IMR-90 (cell line): ENCODE results near the gene TACR2. TPM values are rescaled to one million over a fixed set of nuclear protein-coding genes. Genes with fewer than 3 reads are reported as not detected.

Experiments used
- ATAC-seq: fragments of 200-7000 bp; cut with Tn5 transposase; 2 replicates; pipeline ENCODE4 v1.9.1; 2020; ENCODE audit warnings: low read depth, mild to moderate bottlenecking, moderate library complexity
- BruUV-seq: library from RNA; stranded (reverse); fragments of 400-500 nt; replicated peaks from 2 replicates; lab custom pipeline; 2021; lab: Mats Ljungman, UMichigan
- CTCF ChIA-PET: fragments of 300-600 bp; formaldehyde crosslinking; extraction: SDS; loops from one replicate; lab custom pipeline; 2021; ENCODE audit warnings: antibody characterized with exemption; lab: Yijun Ruan, JAX
- POLR2A ChIA-PET: fragments of 300-600 bp; sonication (Branson Sonifier 250); formaldehyde crosslinking; loops from one replicate; lab custom pipeline; 2022; ENCODE audit warnings: antibody characterized with exemption; ENCODE audit not compliant: unreplicated experiment; lab: Charles Lee
- DNase-seq: peaks from one replicate; pipeline ENCODE4 v3.0.0; 2013
- H2AFZ ChIP-seq: replicated peaks from 2 replicates; pipeline ENCODE3; 2013; ENCODE audit warnings: low read length, mild to moderate bottlenecking; ENCODE audit not compliant: poor library complexity
- H2AK5ac ChIP-seq: 2 replicates; pipeline ENCODE4 v1.6.1; 2013; ENCODE audit warnings: low read depth, low read length, inconsistent platforms
- H2AK9ac ChIP-seq: replicated peaks from 2 replicates; pipeline ENCODE3; 2013; ENCODE audit warnings: mild to moderate bottlenecking, low read depth, low read length, moderate library complexity; ENCODE audit not compliant: poor library complexity
- H2BK120ac ChIP-seq: 2 replicates; pipeline ENCODE4 v1.6.1; 2013; ENCODE audit warnings: low read depth, low read length, inconsistent platforms
- H2BK15ac ChIP-seq: 3 replicates; pipeline ENCODE4 v1.6.1; 2013; ENCODE audit warnings: low read depth, low read length, inconsistent platforms
- H2BK20ac ChIP-seq: 2 replicates; pipeline ENCODE4 v1.6.1; 2013; ENCODE audit warnings: low read depth, mild to moderate bottlenecking, inconsistent platforms, low read length, moderate library complexity
- H2BK5ac ChIP-seq: 2 replicates; pipeline ENCODE4 v1.6.1; 2013; ENCODE audit warnings: mild to moderate bottlenecking, low read depth, low read length, inconsistent platforms; ENCODE audit not compliant: poor library complexity, severe bottlenecking
- H3K14ac ChIP-seq: replicated peaks from 2 replicates; pipeline ENCODE4 v1.6.1; 2013; ENCODE audit warnings: low read depth, low read length, inconsistent platforms
- H3K18ac ChIP-seq: 2 replicates; pipeline ENCODE4 v1.6.1; 2013; ENCODE audit warnings: low read depth, low read length, control low read depth
- H3K23ac ChIP-seq: 2 replicates; pipeline ENCODE4 v1.6.1; 2013; ENCODE audit warnings: low read depth, low read length, inconsistent platforms
- H3K27ac ChIP-seq: 2 replicates; pipeline ENCODE4 v1.5.1; 2013; ENCODE audit warnings: mild to moderate bottlenecking, control low read depth, low read length; ENCODE audit not compliant: insufficient read depth
- H3K27me3 ChIP-seq: 2 replicates; pipeline ENCODE4 v1.6.1; 2013; ENCODE audit warnings: low read length; ENCODE audit not compliant: control insufficient read depth, insufficient read depth
- H3K36me3 ChIP-seq: 2 replicates; pipeline ENCODE4 v1.6.1; 2013; ENCODE audit warnings: low read length, mixed read lengths; ENCODE audit not compliant: control insufficient read depth, insufficient read depth
- H3K4ac ChIP-seq: 2 replicates; pipeline ENCODE4 v1.6.1; 2013; ENCODE audit warnings: low read depth, low read length, inconsistent platforms
- H3K4me1 ChIP-seq: 2 replicates; pipeline ENCODE4 v1.6.1; 2013; ENCODE audit warnings: low read length, mixed read lengths; ENCODE audit not compliant: control insufficient read depth, insufficient read depth
- H3K4me2 ChIP-seq: 2 replicates; pipeline ENCODE4 v1.6.1; 2013; ENCODE audit warnings: low read depth, mild to moderate bottlenecking, control low read depth, low read length, moderate library complexity
- H3K4me3 ChIP-seq: 2 replicates; pipeline ENCODE4 v1.5.1; 2013; ENCODE audit warnings: low read depth, mild to moderate bottlenecking, control low read depth, low read length, moderate library complexity; ENCODE audit not compliant: insufficient read depth
- H3K56ac ChIP-seq: 2 replicates; pipeline ENCODE4 v1.6.1; 2013; ENCODE audit warnings: low read length, inconsistent platforms; ENCODE audit not compliant: insufficient read depth; ENCODE audit errors: extremely low read depth
- H3K79me1 ChIP-seq, 2 experiments: 2 replicates each; pipeline ENCODE4 v1.6.1; 2013; ENCODE audit warnings: low read length in 2 of 2, inconsistent platforms in 1 of 2, low read depth in 1 of 2
- H3K9ac ChIP-seq: 2 replicates; pipeline ENCODE4 v1.6.1; 2013; ENCODE audit warnings: low read depth, low read length, control low read depth
- H3K9me1 ChIP-seq: 2 replicates; pipeline ENCODE4 v1.6.1; 2013; ENCODE audit warnings: low read length, inconsistent platforms; ENCODE audit not compliant: insufficient read depth
- H3K9me3 ChIP-seq: 2 replicates; pipeline ENCODE4 v1.6.1; 2013; ENCODE audit warnings: low read length; ENCODE audit not compliant: control insufficient read depth, insufficient read depth
- H4K20me1 ChIP-seq: 2 replicates; pipeline ENCODE4 v1.6.1; 2013; ENCODE audit warnings: low read length, inconsistent platforms; ENCODE audit not compliant: insufficient read depth
- H4K5ac ChIP-seq: 2 replicates; pipeline ENCODE4 v1.6.1; 2013; ENCODE audit warnings: mild to moderate bottlenecking, low read depth, low read length, control low read depth
- H4K8ac ChIP-seq, 2 experiments: 2 replicates each; pipeline ENCODE4 v1.6.1; 2013; ENCODE audit warnings: low read depth in 2 of 2, low read length in 2 of 2, control low read depth in 1 of 2, inconsistent platforms in 1 of 2
- H4K91ac ChIP-seq: 2 replicates; pipeline ENCODE4 v1.6.1; 2013; ENCODE audit warnings: low read depth, low read length, inconsistent platforms; ENCODE audit not compliant: insufficient read depth
- CHD1 ChIP-seq: IDR thresholded peaks from 2 replicates; pipeline ENCODE4 v1.6.1; 2012; ENCODE audit warnings: low read depth, low read length, improper control_type of control experiment
- FOS ChIP-seq: fragments of 150-350 bp; IDR thresholded peaks from 2 replicates; pipeline ENCODE4 v1.6.1; 2016; ENCODE audit warnings: low read depth, low read length
- RAD21 ChIP-seq: IDR thresholded peaks from 2 replicates; pipeline ENCODE4 v1.6.1; 2012; ENCODE audit warnings: low read length, improper control_type of control experiment
- RFX5 ChIP-seq: IDR thresholded peaks from 2 replicates; pipeline ENCODE4 v1.8.0; 2012; ENCODE audit warnings: low read depth, mild to moderate bottlenecking, low read length, moderate library complexity
- WGBS, 2 experiments: methylation state at CpG; one replicate each; pipeline versions ENCODE4 v1.1.5 to v1.1.7; 2013; ENCODE audit warnings: missing lambda C conversion rate in 2 of 2; ENCODE audit not compliant: insufficient read length in 1 of 2; ENCODE audit errors: extremely low coverage in 2 of 2; 5-methylcytosine and 5-hydroxymethylcytosine counted together
- dilution Hi-C: fragments of 300-500 bp; cut with HindIII; formaldehyde crosslinking; loops from one replicate; pipeline ENCODE4 v1.14.3; 2018; ENCODE audit warnings: low sequenced_read_pairs; ENCODE audit not compliant: unreplicated experiment
- in situ Hi-C: fragments of 300-500 bp; cut with MboI; formaldehyde crosslinking; loops from 3 replicates; pipeline ENCODE4 v1.14.3; 2019; ENCODE audit warnings: low sequenced_read_pairs, inconsistent platforms, mixed read lengths
- intact Hi-C: fragments of 100-400 bp; cut with micrococcal nuclease; formaldehyde crosslinking; loops from 2 replicates; pipeline ENCODE4 v1.10.0; 2022
- polyA plus RNA-seq, 3 experiments: library from polyadenylated mRNA; depleted of rRNA; stranded (reverse); fragments of >200 nt; gene quantifications; 2 replicates each; pipeline ENCODE4 v1.2.3, GENCODE V29; 2012; ENCODE audit warnings: low replicate concordance in 1 of 3
- total RNA-seq: library from RNA; depleted of rRNA; stranded (reverse); fragments of >200 nt; gene quantifications from 2 replicates; pipeline ENCODE4 v1.2.3, GENCODE V29; 2012
- TF ChIP-seq, protein P1 (sequence below): fragments of 150-350 bp; IDR thresholded peaks from 2 replicates; pipeline ENCODE4 v1.6.1; 2017; ENCODE audit warnings: mild to moderate bottlenecking, antibody characterized with exemption, low read length, low read depth

Gene TACR2
- total and polyA plus RNA-seq, 2 of the 4 experiments (the other 2 are of a cell fraction): not detected

DNA sequence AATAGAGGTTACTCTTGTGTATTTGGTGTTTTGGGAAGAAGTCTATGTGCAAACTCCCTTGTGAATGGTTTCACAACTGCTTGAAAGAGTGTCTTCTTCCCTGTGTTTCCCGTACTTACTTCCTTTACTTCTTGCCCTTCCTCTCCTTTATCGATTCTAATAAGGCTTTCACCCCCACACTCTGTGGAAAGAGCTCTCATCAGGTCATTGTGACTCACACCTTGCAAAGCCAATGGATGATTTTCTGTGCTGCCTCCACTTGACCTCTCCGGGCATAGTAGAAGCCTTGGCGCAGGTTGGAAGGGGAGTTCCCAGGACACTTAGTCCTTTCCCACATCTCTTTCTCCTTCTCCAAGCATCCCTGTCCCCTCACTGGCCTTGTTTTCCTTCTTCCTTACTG is 28.3 kb upstream of the TACR2 start:
- Histone ChIP-seq H3K23ac (no peak overlapping the region), H3K14ac (no peak overlapping the region), H3K36me3 (no peaks in the 10 kb centered on the region), H3K4ac (peak overlapping the region; percentile 1; the same call in 1 of the 2 replicates), H3K18ac (no peak overlapping the region), H4K20me1 (peaks cover 3% of the 10 kb centered on the region; the same call in 1 of the 2 replicates), H3K56ac (no peak overlapping the region), H3K27me3 (peaks cover 7% of the 10 kb centered on the region), H2BK5ac (no peak overlapping the region), H3K4me2 (no peak overlapping the region), H2BK15ac (peak overlapping the region; percentile 87; the same call in 2 of the 3 replicates), H3K4me3 (no peak overlapping the region), H2BK20ac (peak overlapping the region; percentile 26; the same call in 1 of the 2 replicates), H3K4me1 (peaks cover 12% of the 10 kb centered on the region), H2AK9ac (no peak overlapping the region), H3K79me1 (no peaks in the 10 kb centered on the region), H2AFZ (no peak overlapping the region), H4K8ac (no peak overlapping the region), H2BK120ac (peak overlapping the region; percentile 21; the same call in 1 of the 2 replicates), H3K9me1 (peaks cover 16% of the 10 kb centered on the region), H3K9me3 (no peaks in the 10 kb centered on the region), H4K5ac (no peak overlapping the region), H4K91ac (no peak overlapping the region), H2AK5ac (peak overlapping the region; percentile 56; the same call in 1 of the 2 replicates), H3K27ac (no peak overlapping the region), H3K9ac (no peak overlapping the region)
- CTCF ChIA-PET: no interaction called here
- POLR2A ChIA-PET: no interaction called here
- DNase-seq (no peak), ATAC-seq (no peak)
- intact Hi-C loops: no loop called here
- TF ChIP-seq RAD21 (no peak), FOS (no peak), RFX5 (no peak), CHD1 (no peak)
- TF ChIP-seq, protein P1, sequence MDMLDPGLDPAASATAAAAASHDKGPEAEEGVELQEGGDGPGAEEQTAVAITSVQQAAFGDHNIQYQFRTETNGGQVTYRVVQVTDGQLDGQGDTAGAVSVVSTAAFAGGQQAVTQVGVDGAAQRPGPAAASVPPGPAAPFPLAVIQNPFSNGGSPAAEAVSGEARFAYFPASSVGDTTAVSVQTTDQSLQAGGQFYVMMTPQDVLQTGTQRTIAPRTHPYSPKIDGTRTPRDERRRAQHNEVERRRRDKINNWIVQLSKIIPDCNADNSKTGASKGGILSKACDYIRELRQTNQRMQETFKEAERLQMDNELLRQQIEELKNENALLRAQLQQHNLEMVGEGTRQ: no peak
- 60% methylated on average over 1 of the region's 4 CpGs; no CpG with 5 or more reads in 1 of the 2 experiments for WGBS, 2 experiments
- no TSS peak for BruUV-seq
- in situ Hi-C loops: no loop called here
- dilution Hi-C loops: no loop called here
